Naive thymus-derived CD8-positive, alpha-beta T cell (primary cell): ENCODE data around the gene CTNNA2. TPM values are rescaled to one million over a fixed set of nuclear protein-coding genes. Genes with fewer than 3 reads are reported as not detected.

Source experiments
- ATAC-seq, 2 donors: fragments of 150-1000 bp; cut with Tn5 transposase in 1 of 2; sonication (Bioruptor Pico), chemical (Tn5 transposase) in 1 of 2; 1 replicate in 1 of 2; 2 replicates in 1 of 2; pipeline ENCODE4 v1.10.0; 2021; ENCODE audit warnings: mild to moderate bottlenecking in 2 of 2, moderate library complexity in 2 of 2
- POLR2A ChIA-PET: fragments of 350-600 bp; sonication (Branson Sonifier 250); formaldehyde crosslinking; loops from one replicate; lab custom pipeline; 2021; ENCODE audit warnings: antibody characterized with exemption; lab: Charles Lee
- DNase-seq, 10 donors: peaks; one replicate each; pipeline versions ENCODE4 v3.0.0 to v3.0.0-alpha.2; 2020 to 2022
- H3K27ac Mint-ChIP-seq, 10 donors: one replicate each; pipeline ENCODE4 v1.8.0; 2020 to 2022; ENCODE audit warnings: mild to moderate bottlenecking in 10 of 10, mixed read lengths in 10 of 10, moderate library complexity in 4 of 10, inconsistent platforms in 1 of 10
- H3K27me3 Mint-ChIP-seq, 5 donors: one replicate each; pipeline ENCODE4 v1.8.0; 2021 to 2022; ENCODE audit warnings: mixed read lengths in 5 of 5
- H3K36me3 Mint-ChIP-seq, 3 donors: one replicate each; pipeline ENCODE4 v1.8.0; 2020 to 2022; ENCODE audit warnings: mixed read lengths in 3 of 3, mild to moderate bottlenecking in 2 of 3, inconsistent platforms in 1 of 3
- H3K4me1 Mint-ChIP-seq, 4 donors: one replicate each; pipeline ENCODE4 v1.8.0; 2021 to 2022; ENCODE audit warnings: mixed read lengths in 4 of 4
- H3K4me3 Mint-ChIP-seq, 10 donors: one replicate each; pipeline ENCODE4 v1.8.0; 2020 to 2022; ENCODE audit warnings: mild to moderate bottlenecking in 10 of 10, mixed read lengths in 10 of 10, moderate library complexity in 6 of 10, inconsistent platforms in 1 of 10
- H3K9me3 Mint-ChIP-seq, 9 donors: one replicate each; pipeline ENCODE4 v1.8.0; 2020 to 2022; ENCODE audit warnings: mixed read lengths in 9 of 9, mild to moderate bottlenecking in 3 of 9, inconsistent platforms in 1 of 9, moderate library complexity in 1 of 9
- polyA plus RNA-seq, 3 donors: library from polyadenylated mRNA; unstranded; fragments of 300-500 nt; fragmentation: Illumina TruSeq; gene quantifications; one replicate each; pipeline ENCODE4 v1.2.3, GENCODE V29; 2021
- total RNA-seq, 8 experiments: library from RNA in 2 of 8; stranded (reverse) in 2 of 8; gene quantifications; one replicate each; pipeline ENCODE4 v1.2.3 and lab custom pipeline; 2021 to 2026

The CTNNA2 gene
- total and polyA plus RNA-seq, 5 experiments from 2014 or later: not detected

DNA sequence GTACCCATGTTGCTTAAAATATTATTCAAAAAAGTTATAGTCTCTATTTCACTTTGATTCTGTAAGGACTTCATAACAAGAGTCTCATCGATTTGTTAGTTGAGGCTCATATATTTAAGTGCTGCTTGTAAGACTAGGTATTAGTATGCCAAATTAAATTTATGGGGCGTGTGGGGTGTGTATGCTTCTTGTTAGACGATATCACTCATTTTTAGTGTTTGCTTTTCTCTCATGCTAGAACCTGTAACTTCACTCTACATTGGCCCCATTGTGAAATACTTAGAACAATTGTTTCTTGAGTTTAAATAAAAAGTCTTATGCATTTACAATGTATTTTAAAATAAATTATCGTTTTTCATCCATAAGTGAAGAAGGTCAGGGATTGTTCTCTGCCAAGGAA lies 63.6 kb downstream of the CTNNA2 start:
- H3K9me3 Mint-ChIP-seq: peaks cover 0 to 17% (median 6%) of the 10 kb centered on the region in 9 donors
- H3K27ac Mint-ChIP-seq: no peak overlapping the region
- H3K27me3 Mint-ChIP-seq: no peaks in the 10 kb centered on the region
- ATAC-seq (no peak), DNase-seq (no peak)
- no peaks in the 10 kb centered on the region for H3K4me1 Mint-ChIP-seq
- H3K36me3 Mint-ChIP-seq: no peaks in the 10 kb centered on the region
- POLR2A ChIA-PET: no interaction called here
- no peak overlapping the region for H3K4me3 Mint-ChIP-seq

DNA sequence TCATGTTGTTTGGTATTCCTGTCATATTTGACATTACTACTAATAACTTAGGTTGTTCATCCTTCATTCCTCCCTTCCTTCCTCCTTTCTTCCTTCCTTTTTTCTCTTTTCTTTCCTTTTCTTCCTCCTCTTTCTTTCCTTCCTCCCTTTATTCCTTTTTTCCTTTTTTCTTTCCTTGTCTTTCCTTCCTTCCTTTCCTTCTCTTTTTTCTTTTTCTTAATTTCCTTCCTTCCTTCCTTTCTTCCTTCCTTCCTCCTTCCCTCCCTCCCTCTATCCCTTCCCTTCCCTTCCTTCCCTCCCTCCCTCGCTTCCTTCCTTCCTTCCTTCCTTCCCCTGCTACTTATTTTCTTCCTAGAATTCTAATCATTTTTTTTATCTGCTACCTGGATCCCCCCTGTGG lies 66.1 kb downstream of the CTNNA2 start:
- POLR2A ChIA-PET: no interaction called here
- Mint-ChIP-seq H3K36me3 (no peaks in the 10 kb centered on the region), H3K27ac (no peak overlapping the region), H3K4me1 (no peaks in the 10 kb centered on the region), H3K27me3 (no peaks in the 10 kb centered on the region), H3K4me3 (no peak overlapping the region), H3K9me3 (peaks cover 0 to 12% (median 7%) of the 10 kb centered on the region in 9 donors)
- ATAC-seq (no peak), DNase-seq (no peak)

DNA sequence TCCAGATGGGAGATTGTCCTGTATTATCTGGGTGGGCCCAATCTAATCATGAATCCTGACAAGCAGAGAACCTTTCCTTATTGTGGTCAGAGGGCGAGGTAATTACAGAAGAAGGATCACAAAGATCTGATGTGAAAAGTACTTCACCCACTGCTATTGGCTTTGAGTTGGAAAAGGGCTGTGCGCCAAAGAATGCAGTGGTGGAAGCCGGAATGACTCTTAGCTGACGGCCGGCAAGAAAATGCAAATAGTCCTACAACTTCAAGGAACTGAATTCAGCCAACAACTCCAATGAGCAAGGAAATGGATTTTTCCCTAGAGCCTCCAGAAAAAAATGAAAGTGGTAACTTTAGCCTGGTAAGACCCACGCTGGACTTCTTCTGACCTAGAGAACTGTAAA lies 67.3 kb downstream of the CTNNA2 start:
- POLR2A ChIA-PET: no interaction called here
- DNase-seq: no peak

DNA sequence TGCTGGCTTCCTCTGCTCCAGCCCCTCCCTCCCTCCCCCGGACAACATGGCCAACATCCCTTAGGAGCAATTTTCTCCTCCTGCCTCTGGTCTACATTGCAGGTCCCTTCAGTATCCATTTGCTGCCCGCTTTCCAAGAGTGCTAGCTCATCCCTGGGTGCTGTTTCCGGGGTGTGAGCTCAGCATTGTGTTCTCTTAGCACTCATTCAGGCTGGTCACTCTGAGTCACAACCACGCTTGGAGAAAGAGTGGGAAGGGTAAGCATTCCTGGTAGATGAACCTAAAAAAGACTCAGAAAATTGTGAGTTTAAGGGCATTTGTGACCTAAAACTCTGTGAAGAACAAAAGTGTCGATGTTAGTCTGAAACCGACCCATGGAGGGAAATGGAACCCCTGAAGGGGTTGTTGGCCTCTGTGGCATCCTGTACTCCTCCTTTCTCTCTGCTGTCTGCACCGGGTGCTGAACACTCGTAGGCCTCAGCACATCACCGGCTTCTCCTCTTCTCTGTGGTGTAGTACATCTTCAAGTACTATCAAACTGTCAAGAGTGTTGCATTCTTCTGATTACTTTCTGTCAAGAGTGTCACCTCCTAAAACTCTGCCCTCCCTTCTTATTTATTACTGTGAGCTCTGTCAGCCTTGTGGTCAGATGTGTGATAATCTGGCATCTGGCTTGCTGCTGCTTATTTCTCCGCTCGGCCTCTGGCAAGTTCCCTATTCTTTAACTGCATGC lies 73.0 kb downstream of the CTNNA2 start:
- peaks cover 7 to 30% (median 18%) of the 10 kb centered on the region in 9 donors for H3K9me3 Mint-ChIP-seq
- no peaks in the 10 kb centered on the region for H3K27me3 Mint-ChIP-seq
- POLR2A ChIA-PET: no interaction called here

More for the DNA sequence above, 67.3 kb downstream of the CTNNA2 start:
- Mint-ChIP-seq H3K27ac (no peak overlapping the region), H3K4me3 (no peak overlapping the region), H3K36me3 (no peaks in the 10 kb centered on the region), H3K4me1 (no peaks in the 10 kb centered on the region), H3K27me3 (no peaks in the 10 kb centered on the region), H3K9me3 (peaks cover 0 to 12% (median 3%) of the 10 kb centered on the region in 9 donors)
- no peak for ATAC-seq

DNA sequence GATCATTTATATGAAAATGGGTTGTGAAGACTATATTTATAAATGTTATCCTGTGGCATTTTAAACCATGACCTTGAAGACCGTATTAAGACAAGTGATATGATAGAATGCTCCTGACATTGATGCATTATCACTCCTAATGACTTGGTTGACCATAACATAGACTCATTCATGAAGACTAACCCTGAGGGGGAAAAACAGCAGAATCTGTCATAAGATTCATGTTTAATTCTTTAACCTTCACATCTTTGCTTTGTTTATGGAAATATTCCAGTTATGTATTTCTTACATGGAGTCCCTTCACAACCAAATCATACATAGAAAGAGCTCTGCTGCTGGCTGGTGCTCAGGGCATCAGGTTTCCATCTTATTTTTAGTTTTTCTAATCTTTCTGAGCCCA lies 78.4 kb downstream of the CTNNA2 start:
- Mint-ChIP-seq H3K4me1 (no peaks in the 10 kb centered on the region), H3K27me3 (no peaks in the 10 kb centered on the region), H3K36me3 (peaks cover 0 to 7% (median under 1%) of the 10 kb centered on the region in 3 donors), H3K27ac (no peak overlapping the region), H3K9me3 (peaks cover 5 to 16% (median 11%) of the 10 kb centered on the region in 9 donors), H3K4me3 (no peak overlapping the region)
- POLR2A ChIA-PET: no interaction called here
- no peak for DNase-seq
- ATAC-seq: no peak

More for the DNA sequence above, 73.0 kb downstream of the CTNNA2 start:
- Mint-ChIP-seq H3K4me1 (no peaks in the 10 kb centered on the region), H3K36me3 (peaks cover 0 to 7% (median 3%) of the 10 kb centered on the region in 3 donors), H3K27ac (peak overlapping the region in 1 of 10 donors; percentile 87), H3K4me3 (no peak overlapping the region)
- ATAC-seq (no peak), DNase-seq (no peak)

DNA sequence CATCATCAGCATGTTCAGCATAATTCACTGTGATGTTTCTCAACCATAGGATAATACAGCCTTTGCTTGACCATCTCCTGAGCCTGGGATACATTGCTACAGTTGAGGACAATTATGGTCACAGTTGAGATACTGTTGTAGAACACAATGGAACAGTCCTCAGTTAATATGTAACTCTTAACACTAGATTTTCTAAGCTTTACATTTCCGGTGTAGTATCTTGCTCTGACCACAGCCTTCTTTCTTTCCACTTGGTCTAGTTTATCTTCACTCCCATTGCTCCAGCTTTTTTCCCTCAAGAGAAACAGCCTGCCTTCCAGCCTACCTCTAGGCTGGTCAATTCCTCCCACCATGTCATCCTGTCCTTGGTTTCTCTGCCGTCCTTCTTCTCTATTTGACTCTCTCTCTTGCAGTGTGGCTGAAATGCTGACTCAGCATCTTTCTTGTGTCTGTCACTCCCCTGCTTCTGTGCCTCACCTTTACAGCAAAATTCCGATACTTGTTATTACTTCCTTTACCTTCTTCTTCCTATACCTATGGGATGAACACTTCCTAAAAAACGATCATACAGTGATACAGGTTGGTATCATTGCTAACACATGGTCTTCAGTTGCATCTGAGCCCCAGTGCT lies 80.5 kb downstream of the CTNNA2 start:
- Mint-ChIP-seq H3K27me3 (no peaks in the 10 kb centered on the region), H3K4me3 (no peak overlapping the region), H3K4me1 (no peaks in the 10 kb centered on the region), H3K27ac (no peak overlapping the region), H3K36me3 (no peaks in the 10 kb centered on the region), H3K9me3 (peaks cover 0 to 13% (median 6%) of the 10 kb centered on the region in 9 donors)
- no peak for DNase-seq
- ATAC-seq: no peak
- POLR2A ChIA-PET: no interaction called here

DNA sequence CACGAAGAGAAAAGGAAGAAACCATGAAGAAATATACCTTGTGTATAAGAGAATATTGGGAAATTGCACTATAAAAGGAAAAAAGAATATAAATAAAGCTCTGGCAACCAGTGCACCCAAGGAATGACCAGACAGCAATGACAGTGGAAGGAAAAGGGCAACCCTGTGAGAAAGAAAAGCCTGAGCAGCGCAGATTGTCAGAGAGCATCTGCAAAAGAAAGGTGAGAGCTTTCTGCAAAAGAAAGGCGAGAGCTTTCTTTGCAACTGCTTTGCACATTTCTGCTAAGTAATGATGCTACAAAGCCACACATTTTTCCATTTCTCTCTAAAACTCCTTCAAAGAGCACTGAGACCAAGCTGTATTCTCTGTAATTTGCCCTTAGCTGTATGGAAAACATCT lies 83.6 kb downstream of the CTNNA2 start:
- DNase-seq (no peak), ATAC-seq (no peak)
- Mint-ChIP-seq H3K27ac (no peak overlapping the region), H3K4me3 (no peak overlapping the region), H3K27me3 (no peaks in the 10 kb centered on the region), H3K36me3 (no peaks in the 10 kb centered on the region), H3K4me1 (no peaks in the 10 kb centered on the region), H3K9me3 (peaks cover 0 to 12% (median 6%) of the 10 kb centered on the region in 9 donors)
- POLR2A ChIA-PET: no interaction called here

DNA sequence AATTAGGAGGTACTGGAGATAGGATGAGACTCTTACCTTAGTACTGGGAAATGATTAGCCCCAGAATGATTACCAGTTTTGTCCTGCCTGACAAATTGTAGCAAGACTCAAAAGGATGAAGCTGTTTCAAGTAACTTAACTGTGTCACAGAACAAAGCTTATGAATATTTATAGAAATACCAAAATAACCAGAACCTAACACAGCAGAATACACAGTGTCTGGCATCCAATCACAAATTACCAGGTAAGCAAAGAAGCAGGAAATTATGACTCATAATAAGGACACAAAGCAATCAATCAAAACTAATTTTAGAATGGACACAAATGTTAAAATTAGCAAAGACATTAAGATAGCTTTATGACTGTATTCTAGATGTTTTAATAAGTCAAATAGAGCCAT lies 91.9 kb downstream of the CTNNA2 start:
- no peak overlapping the region for H3K4me3 Mint-ChIP-seq
- no peak for DNase-seq
- H3K9me3 Mint-ChIP-seq: peaks cover 0 to 36% (median 2%) of the 10 kb centered on the region in 9 donors
- no peaks in the 10 kb centered on the region for H3K27me3 Mint-ChIP-seq
- ATAC-seq: no peak
- POLR2A ChIA-PET: no interaction called here
- no peak overlapping the region for H3K27ac Mint-ChIP-seq
- H3K36me3 Mint-ChIP-seq: no peaks in the 10 kb centered on the region
- no peaks in the 10 kb centered on the region for H3K4me1 Mint-ChIP-seq

DNA sequence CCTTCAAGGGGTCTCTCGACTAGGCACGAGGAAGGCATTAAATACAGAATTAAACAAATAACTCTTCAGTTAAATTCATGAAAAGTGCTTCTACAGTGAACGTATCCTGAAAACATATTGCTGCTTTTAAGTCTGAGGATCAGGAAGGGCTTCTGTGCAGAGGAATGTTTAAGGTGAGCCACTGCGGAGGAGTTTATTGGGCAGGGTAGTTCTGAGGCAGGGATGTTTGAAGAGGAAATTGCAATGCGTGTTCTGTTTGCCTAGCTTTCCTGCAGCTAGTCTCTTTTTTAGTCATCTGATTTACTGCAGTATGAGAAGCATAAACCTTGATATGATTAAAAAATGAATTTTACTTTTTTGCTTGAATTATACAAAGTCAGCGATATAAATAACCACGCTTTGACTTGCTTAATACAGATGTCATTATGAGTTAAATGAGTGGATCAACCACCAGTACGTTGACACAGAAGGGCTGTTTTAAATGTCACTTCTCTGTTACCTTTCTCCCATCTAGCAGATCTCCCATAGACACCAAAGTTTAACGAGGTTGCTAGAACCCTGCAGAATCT lies 98.7 kb downstream of the CTNNA2 start:
- no peak overlapping the region for H3K4me3 Mint-ChIP-seq
- no peaks in the 10 kb centered on the region for H3K36me3 Mint-ChIP-seq
- no peak overlapping the region for H3K27ac Mint-ChIP-seq
- no peaks in the 10 kb centered on the region for H3K4me1 Mint-ChIP-seq
- POLR2A ChIA-PET: no interaction called here
- no peaks in the 10 kb centered on the region for H3K27me3 Mint-ChIP-seq
- no peak for DNase-seq
- ATAC-seq: no peak
- H3K9me3 Mint-ChIP-seq: peaks cover 0 to 26% (median 2%) of the 10 kb centered on the region in 9 donors

DNA sequence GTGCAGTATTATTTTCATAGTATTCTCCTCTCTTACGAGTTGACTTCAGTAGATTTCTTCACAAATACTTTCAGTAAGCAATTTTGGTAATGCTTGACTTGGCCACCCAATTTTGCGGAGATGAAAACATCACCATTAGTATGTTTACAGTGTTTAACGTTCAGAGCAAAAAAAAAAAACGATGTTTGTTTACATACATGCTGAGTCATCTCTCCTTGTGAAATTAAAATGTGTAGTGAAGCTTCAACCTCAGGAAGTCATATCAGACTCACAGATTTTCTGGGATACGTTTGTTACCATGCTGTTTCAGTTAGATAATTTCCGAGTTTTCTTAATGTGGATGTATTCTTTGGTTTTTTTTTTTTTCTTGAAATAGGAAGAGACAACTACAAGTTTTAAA lies 100.1 kb downstream of the CTNNA2 start:
- ATAC-seq (no peak), DNase-seq (no peak)
- Mint-ChIP-seq H3K4me1 (no peaks in the 10 kb centered on the region), H3K9me3 (peaks cover 0 to 11% (median 6%) of the 10 kb centered on the region in 9 donors), H3K4me3 (no peak overlapping the region), H3K27ac (no peak overlapping the region), H3K36me3 (no peaks in the 10 kb centered on the region), H3K27me3 (no peaks in the 10 kb centered on the region)
- POLR2A ChIA-PET: no interaction called here

DNA sequence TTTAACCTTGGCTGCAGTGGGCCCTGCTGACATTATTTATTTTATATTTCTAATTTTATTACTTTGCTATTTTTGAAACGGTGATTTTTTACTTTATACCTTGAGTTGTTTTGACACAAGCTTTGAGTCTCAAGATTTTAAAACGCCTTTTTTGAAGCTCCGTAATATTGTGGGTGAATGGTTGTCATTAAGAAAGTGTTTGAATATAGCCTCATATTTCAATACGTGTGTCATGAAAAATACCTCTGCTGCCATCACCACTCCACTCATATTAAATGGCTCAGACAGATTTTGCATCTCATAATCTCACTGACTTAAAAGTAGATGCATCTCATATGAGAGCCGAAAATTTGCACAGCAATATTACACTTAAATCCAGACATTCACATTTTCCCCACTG lies 106.6 kb downstream of the CTNNA2 start:
- Mint-ChIP-seq H3K27me3 (no peaks in the 10 kb centered on the region), H3K36me3 (no peaks in the 10 kb centered on the region), H3K27ac (no peak overlapping the region), H3K9me3 (peaks cover 0 to 13% (median 6%) of the 10 kb centered on the region in 9 donors), H3K4me1 (no peaks in the 10 kb centered on the region), H3K4me3 (no peak overlapping the region)
- no peak for DNase-seq
- no peak for ATAC-seq
- POLR2A ChIA-PET: no interaction called here

DNA sequence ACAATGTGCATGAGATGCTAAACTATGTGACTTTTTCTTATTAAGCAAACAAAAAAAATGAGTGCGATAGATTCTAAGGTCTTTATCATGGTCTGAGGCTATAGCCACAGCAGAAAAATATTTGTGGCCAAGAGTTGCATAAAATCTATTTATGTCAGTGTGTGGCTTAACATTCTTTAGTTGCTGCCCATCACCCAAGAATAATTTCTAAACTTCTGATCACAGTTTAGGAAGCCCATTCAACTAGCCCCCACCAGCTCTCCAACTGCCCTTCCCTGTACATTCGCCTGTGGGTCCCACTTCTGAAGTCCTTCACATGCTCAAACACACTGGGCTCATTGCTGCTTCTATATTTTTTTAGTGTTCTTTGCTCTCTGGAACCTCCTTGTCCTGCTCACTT lies 107.1 kb downstream of the CTNNA2 start:
- H3K9me3 Mint-ChIP-seq: peaks cover 0 to 16% (median 6%) of the 10 kb centered on the region in 9 donors
- H3K4me3 Mint-ChIP-seq: no peak overlapping the region
- POLR2A ChIA-PET: no interaction called here
- no peaks in the 10 kb centered on the region for H3K36me3 Mint-ChIP-seq
- DNase-seq: no peak
- H3K27ac Mint-ChIP-seq: no peak overlapping the region
- no peaks in the 10 kb centered on the region for H3K4me1 Mint-ChIP-seq
- H3K27me3 Mint-ChIP-seq: no peaks in the 10 kb centered on the region
- ATAC-seq: no peak

DNA sequence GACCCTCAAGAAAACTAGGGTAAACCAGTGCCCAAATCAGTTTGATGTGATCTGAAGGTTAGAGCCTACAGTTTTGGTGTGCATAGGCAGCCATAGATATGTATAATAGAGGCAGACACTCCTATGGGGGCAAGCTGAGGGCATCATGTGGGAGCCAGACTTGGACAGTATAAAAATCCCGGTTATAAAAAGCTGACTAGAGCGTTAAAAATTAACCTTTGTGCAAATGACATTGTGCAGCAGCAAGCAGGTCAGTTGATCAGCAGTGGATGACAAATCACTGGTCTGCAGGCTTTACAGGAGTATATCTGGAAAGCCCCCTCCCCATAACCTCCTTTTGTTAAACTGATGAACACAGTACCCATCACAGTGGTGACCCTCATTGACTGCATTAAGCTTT lies 107.8 kb downstream of the CTNNA2 start:
- ATAC-seq (no peak), DNase-seq (no peak)
- no peaks in the 10 kb centered on the region for H3K27me3 Mint-ChIP-seq
- peaks cover 0 to 22% (median 9%) of the 10 kb centered on the region in 9 donors for H3K9me3 Mint-ChIP-seq
- no peaks in the 10 kb centered on the region for H3K4me1 Mint-ChIP-seq
- no peaks in the 10 kb centered on the region for H3K36me3 Mint-ChIP-seq
- H3K27ac Mint-ChIP-seq: no peak overlapping the region
- POLR2A ChIA-PET: no interaction called here
- H3K4me3 Mint-ChIP-seq: no peak overlapping the region
